Measurements from ENCODE around the gene CCL28.

Gene CCL28

GRCh38 chr5:43338862-43339261, 73.3 kb downstream of the CCL28 start:
- H3K36me3 Mint-ChIP-seq (ENCODE audit: insufficient read depth): peaks cover 1% of the 10 kb centered on the region
- H3K27ac Mint-ChIP-seq (ENCODE audit: low read depth): no peak overlapping the region
- ATAC-seq (replicated peaks; ENCODE audit: extremely low read depth, poor library complexity, severe bottlenecking) (no peak), DNase-seq (ENCODE audit: low spot score in 2 of 2) (no peak)
- H3K9me3 Mint-ChIP-seq: peaks cover 6% of the 10 kb centered on the region
- H3K27me3 Mint-ChIP-seq: peaks cover 42% of the 10 kb centered on the region
- no peaks in the 10 kb centered on the region for H3K4me1 Mint-ChIP-seq
- H3K4me3 Mint-ChIP-seq: no peak overlapping the region

DNA sequence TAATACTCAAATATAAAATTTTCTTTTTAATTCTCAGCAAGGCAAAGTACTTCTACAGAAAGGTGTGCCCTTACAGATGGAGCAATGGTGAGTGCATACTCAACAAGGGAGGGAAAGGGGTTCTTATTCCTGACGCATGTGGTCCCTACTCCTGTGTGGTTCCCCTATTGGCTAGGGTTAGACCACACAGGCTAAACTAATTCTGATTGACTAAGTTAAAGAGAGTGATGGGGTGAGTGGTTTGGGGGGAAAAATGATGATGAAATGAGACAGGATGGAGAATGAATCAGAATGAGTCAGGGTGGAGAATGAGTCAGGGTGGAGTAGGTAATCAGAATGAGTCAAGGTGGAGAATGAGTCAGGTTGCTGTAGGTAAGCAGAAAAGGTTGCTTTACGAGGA, 76.0 kb downstream of the CCL28 start:
- H3K4me3 Mint-ChIP-seq: no peak overlapping the region
- H3K36me3 Mint-ChIP-seq (ENCODE audit: insufficient read depth): peaks cover 1% of the 10 kb centered on the region
- no peak for DNase-seq (ENCODE audit: low spot score in 2 of 2)
- no peaks in the 10 kb centered on the region for H3K4me1 Mint-ChIP-seq
- peaks cover 14% of the 10 kb centered on the region for H3K9me3 Mint-ChIP-seq
- no peak overlapping the region for H3K27ac Mint-ChIP-seq (ENCODE audit: low read depth)
- ATAC-seq (replicated peaks; ENCODE audit: extremely low read depth, poor library complexity, severe bottlenecking): no peak
- H3K27me3 Mint-ChIP-seq: peaks cover 34% of the 10 kb centered on the region

- no peak for ATAC-seq (replicated peaks; ENCODE audit: extremely low read depth, poor library complexity, severe bottlenecking)
- Mint-ChIP-seq H3K4me1 (no peaks in the 10 kb centered on the region), H3K9me3 (peaks cover 14% of the 10 kb centered on the region), H3K36me3 (ENCODE audit: insufficient read depth) (no peaks in the 10 kb centered on the region), H3K27me3 (peaks cover 34% of the 10 kb centered on the region), H3K4me3 (no peak overlapping the region), H3K27ac (ENCODE audit: low read depth) (no peak overlapping the region)
- DNase-seq (ENCODE audit: low spot score in 2 of 2): no peak
These were observed 76.5 kb downstream of the CCL28 start for GRCh38 chr5:43335681-43336080.

- Mint-ChIP-seq H3K9me3 (peaks cover 14% of the 10 kb centered on the region), H3K27me3 (peaks cover 16% of the 10 kb centered on the region), H3K27ac (ENCODE audit: low read depth) (no peak overlapping the region), H3K4me3 (no peak overlapping the region), H3K4me1 (no peaks in the 10 kb centered on the region), H3K36me3 (ENCODE audit: insufficient read depth) (no peaks in the 10 kb centered on the region)
- DNase-seq (ENCODE audit: low spot score in 2 of 2) (no peak), ATAC-seq (replicated peaks; ENCODE audit: extremely low read depth, poor library complexity, severe bottlenecking) (no peak)
These were observed 79.8 kb downstream of the CCL28 start for GRCh38 chr5:43332401-43332800.

All from central memory CD8-positive, alpha-beta T cell (primary cell).